Head of caudate nucleus (tissue), 42 donors: ENCODE results near the gene COLGALT1.
"Not testable (repeated sequence)": the region's sequence is repeated elsewhere in the genome, so short reads cannot be mapped to it uniquely, and the experiment has no call there.

Experiments used
- DNase-seq, 42 donors: peaks; one replicate each; pipeline versions ENCODE4 v3.0.0 to v3.0.0-alpha.2; 2020 to 2021; ENCODE audit warnings: mixed read lengths in 7 of 42
- intact Hi-C: fragments of 100-400 bp; cut with DNase I; formaldehyde crosslinking; loops from one replicate; pipeline ENCODE4 v1.15.0; 2022

The COLGALT1 gene

DNA sequence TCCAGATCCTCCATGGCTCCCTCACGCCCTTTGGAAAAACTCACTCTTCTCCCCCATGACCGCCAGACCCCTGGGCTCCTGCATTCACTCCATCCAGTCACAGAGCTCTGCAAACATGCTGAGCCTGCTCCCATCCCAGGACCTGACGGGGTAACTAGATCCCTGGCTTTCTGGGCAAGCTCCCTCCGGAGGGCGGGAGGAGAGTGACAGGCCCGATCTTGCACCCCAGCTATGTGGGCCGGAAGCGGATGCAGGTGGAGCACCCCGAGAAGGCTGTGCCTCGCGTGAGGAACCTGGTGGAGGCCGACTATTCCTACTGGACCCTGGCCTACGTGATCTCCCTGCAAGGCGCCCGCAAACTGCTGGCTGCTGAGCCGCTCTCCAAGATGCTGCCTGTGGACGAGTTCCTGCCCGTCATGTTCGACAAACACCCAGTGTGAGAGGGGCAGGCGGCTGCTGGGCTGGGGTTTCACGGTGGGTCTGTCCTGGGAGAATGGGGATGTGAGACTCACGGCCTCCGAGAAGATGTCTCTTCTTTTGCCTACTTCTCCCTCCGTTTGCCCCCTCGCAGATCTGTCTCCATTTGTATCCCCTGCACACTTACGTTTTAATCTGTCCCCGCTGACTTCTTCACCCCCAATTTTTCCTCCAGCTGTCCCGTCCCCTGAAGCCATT lies 25.2 kb downstream of the COLGALT1 start:
- intact Hi-C loops = no loop called here
- no peak for DNase-seq

DNA sequence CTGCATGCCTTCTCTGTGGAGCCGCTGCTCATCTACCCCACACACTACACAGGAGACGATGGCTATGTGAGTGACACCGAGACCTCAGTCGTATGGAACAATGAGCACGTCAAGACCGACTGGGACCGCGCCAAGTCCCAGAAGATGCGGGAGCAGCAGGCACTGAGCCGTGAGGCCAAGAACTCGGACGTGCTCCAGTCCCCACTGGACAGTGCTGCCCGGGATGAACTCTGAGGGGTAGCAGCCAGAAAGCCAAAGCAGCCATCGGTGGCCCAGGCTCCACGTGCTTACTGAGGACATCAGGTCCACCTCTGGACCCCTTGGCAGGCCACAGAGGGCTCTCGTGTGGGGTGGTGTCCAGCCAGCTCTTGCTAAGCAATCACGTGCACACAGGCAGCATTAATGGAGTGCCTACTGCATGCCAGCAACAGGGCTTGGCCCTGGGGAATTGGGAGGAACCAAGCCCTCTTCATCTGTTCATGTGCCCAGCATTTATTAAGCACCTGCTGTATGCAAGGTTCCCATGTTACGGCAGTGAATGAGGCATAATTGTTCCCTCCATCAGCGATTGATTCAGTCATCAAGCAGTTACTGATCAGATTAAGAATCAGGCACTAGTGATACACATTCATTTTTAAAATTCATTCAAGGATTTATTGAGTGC lies 25.9 kb downstream of the COLGALT1 start:
- DNase-seq = no peak
- intact Hi-C loops = no loop called here

DNA sequence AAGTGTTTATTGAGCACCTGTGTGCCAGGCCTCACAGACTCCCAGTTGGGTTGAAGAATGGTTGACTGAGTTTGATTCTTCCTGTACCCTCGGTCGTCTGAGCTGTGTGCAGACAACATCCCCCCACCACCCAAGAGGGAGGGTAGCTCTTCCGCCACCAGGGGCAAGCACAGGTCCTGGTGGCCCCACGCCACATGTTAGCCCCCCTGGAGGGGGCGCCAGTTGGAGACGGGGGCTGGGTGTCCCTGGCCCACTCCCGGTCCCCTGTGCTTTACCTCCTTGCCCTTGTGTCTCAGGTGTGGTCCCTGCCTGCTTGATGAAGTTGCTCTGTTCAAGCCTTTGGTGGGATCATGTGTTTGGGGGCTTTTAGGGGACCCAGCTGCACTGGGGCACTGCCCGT lies 27.2 kb downstream of the COLGALT1 start:
- intact Hi-C loops = no loop called here
- no peak for DNase-seq

DNA sequence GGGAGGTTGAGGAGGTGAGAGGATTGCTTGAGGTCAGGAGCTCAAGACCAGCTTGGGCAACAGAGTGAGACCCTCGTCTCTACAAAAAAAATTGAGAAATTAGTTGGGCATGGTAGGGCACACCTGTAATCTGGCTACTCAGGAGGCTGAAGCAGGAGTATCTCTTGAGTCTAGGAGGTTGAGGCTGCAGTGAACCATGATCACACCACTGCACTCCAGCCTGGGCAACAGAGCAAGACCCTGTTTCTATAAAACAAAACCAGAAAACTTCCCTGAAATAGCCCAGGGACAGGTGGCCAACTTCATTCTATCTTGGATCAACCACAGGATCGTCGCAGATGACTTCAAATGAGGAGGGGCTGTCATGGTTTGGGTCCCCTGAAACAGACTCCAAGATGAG lies 28.7 kb downstream of the COLGALT1 start:
- intact Hi-C loops = no loop called here
- DNase-seq = no peak

DNA sequence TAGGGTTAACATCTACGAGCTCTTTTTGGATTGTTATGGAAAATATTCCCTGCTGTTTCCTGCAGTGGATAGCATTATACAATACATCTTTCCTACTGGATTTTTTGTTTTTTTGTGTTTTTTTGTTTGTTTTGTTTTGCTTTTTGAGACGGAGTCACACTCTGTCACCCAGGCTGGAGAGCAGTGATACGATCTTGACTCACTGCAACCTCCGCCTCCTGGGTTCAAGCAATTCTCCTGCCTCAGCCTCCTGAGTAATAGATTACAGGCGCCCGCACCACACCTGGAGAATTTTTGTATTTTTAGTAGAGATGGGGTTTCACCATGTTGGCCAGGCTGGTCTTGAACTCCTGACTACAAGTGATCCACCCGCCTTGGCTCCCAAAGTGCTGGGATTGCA lies 29.9 kb downstream of the COLGALT1 start:
- DNase-seq, intact Hi-C loops: not testable (repeated sequence)

DNA sequence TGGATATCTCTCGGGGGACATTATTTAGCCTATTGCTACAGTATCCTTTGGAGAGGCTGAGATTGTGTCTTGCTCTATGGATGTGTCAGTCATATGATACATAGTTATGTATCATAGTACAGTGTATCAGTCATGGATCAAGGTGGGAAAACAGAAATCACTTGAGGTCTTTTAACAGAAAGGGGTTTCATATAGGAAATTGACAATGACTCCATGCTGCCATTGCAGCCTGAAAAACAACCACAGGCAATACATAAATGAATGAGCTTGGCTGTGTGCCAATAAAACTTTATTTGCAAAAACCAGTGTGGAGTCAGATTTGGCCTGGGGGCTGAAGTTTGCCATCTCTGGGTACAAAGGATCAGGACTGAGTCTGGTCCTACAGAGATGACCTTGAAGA lies 35.4 kb downstream of the COLGALT1 start:
- intact Hi-C loops = no loop called here
- no peak for DNase-seq

DNA sequence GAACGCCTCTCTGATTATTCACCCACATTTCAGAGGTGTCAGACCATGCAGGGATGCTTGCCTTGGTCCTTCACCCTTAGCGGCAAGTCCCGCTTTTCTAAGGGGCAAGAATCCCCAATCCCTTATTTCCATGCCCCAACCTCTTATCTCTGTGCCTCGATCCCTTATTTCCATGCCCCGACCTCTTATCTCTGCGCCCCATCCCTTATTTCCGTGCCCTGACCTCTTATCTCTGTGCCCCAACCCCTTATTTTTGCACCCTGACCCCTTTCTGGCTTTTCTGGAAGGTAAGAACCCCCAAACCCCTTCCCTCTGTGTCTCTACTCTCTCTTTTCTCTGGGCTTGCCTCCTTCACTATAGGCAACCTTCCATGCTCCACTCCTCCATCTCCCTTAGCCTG lies 38.8 kb downstream of the COLGALT1 start:
- intact Hi-C loops, DNase-seq: not testable (repeated sequence)

DNA sequence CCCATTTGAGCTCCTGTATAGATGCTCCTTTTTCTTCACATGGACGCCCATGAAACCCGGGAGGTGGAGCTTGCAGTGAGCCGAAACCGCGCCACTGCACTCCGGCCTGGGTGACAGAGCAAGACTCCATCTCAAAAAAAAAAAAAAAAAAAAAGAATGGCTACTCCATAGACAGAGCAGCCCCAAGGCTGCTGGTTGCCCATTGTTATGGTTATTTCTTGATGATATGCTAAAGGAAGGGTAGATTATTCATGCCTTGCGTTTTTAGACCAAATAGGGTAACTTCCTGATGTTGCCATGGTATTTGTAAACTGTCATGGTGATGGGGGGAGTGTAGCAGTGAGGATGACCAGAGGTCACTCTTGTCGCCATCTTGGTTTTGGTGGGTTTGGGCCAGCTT lies 42.6 kb downstream of the COLGALT1 start:
- DNase-seq, intact Hi-C loops: not testable (repeated sequence)

DNA sequence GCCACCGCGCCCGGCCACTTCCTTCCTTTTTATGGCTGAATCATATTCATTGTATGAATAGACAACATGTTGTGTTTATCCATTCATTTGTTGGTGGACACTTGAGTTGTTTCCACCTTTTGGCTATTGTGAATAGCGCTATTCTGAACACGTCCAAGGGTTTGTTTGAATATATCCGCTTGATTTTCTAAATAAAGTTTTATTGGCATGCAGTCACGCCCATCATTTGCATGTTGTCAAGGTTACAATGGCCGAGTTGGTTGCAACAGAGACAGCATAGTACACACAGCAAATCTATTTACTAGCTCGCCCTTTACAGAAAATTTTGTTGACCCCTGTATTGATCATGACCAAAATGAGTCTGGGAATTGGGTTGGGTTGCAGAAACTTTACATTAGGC lies 43.5 kb downstream of the COLGALT1 start:
- no peak for DNase-seq
- intact Hi-C loops = no loop called here

DNA sequence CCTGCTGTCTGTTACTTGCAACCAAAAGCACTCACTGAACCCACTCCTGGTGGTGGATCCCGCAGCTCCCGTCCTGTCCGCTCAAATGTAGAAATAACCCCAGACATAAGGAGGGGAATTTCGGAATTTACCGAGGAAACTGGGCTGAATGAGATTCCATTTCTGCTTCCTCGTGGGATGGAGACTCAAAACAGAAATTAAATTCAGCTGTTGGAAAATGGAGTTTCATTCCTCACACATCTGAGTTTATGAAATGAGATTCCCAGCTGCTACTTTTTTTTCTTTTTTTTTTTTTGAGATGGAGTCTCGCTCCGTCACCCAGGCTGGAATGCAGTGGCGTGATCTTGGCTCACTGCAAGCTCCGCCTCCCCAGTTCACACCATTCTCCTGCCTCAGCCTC lies 44.3 kb downstream of the COLGALT1 start:
- intact Hi-C loops = no loop called here
- no peak for DNase-seq

DNA sequence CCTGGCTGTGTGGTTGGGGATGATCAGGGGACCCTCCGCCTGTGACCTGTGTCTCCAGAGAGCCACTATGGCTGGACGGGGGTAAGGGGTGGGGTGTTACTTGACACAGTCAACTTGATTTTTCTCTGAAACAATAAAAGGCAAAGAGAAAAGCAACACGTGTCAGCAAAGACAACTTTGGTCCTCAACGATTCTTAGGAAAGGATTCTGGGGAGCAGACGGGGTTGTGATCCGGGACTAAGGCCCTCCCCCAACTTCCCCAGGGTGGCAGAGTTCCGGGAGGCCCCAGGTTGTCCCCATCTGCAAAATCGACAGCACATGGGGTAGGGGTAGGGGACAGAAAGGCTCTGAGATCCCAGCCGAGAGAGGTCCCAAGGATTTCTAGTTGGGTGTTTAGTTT lies 46.2 kb downstream of the COLGALT1 start:
- intact Hi-C loops = no loop called here
- DNase-seq = no peak

DNA sequence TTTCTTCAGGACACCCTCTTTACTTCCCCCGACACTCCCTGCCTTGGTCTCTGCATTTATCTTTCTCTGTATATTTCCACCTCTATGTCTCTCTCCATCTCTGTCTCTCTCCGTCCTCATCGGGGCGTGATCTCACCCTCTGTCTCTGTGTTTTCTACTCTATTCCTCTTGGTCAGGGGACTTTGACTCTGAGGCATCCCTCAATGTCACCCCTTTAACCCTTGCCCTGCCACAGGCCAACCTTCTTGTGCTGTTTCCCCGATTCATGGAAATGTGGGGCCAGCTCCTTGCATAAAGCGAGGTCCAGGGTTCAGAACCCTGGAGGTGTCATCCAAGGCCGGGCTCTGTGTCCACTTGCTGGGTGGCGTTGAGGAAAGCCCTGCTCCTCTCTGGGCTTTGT lies 46.8 kb downstream of the COLGALT1 start:
- intact Hi-C loops = no loop called here
- no peak for DNase-seq

DNA sequence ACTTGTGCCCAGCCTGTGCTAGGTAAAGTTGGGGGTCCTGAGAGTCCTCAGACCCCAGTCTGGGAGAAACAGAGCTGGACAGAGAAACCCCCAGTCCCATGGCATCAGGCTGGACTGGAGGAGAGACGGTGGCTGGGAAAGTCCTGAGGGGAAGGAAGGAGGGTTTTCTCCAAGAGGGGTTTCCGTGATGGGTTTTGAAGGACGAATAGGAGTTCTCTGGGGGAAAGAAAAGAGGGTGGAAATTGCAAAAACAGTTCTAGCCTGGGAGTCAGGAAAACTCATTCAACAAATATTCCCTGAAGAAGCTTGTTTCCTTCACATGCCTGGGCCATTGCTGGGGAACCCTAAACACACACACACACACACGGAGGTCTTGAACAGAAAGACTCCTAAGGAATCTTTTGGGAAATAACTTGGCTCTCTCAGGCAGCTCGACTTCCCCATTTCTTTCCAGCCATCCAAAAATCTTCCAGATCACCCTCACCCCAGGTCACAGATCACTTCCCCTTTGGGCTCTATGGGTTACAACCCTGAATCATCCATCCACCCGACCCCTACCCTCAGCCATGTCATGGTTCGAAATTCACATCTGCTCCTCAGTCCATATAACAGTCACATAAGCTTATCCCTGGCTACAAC lies 47.5 kb downstream of the COLGALT1 start:
- no peak for DNase-seq
- intact Hi-C loops = no loop called here

DNA sequence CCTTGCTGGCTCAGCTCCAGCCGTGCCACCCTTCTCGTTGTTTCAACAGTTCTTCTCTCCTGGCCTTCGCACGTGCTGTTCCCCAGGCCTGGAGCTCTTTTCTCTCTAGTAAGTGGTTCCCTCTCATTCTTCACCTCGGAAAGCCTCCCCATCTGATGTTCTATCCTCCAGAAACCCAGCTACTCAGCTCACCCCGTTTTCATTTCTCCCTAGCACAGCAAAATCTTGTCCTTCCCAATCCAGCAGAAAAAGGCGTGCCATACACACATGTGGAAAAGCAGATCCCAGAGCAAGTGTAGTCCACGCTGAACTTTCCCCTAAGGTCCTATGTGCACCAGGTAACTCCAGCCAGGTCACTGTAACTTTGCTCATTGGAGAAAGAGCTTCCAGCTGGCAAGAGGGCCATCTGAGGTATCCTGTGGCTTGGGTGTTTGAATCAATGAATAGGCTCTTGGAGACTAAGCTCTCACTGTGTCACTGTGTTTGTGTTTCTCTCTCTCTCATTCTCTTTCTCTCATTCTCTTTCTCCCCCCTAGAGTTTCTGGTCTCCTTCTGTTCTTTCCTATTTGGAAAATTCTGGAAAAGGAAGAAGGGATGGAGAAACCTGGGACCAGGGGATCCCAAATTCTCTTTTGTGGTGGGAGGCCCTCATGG lies 49.0 kb downstream of the COLGALT1 start:
- intact Hi-C loops = no loop called here

DNA sequence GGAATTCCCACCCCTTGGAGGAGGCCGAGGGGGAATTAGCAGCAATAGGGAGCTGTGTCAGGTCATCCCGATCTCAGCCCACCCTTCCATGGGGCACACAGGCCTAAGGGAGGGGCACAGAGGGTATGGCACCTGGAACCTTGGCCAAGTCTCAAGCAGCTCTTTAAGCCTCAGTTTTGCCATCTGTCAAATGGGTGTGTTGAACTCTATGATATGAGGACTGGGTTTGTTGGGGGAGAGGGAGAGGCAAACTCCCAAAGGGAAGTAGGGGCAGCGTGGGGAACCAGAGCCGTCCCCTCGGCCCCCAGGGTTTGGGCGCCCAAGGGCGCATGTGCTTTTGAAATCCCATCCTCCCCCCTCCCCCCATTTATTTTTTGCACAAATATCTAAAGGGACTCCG lies 49.7 kb downstream of the COLGALT1 start:
- intact Hi-C loops = no loop called here
- no peak for DNase-seq

More for the DNA sequence above, 49.0 kb downstream of the COLGALT1 start:
- no peak for DNase-seq

DNA sequence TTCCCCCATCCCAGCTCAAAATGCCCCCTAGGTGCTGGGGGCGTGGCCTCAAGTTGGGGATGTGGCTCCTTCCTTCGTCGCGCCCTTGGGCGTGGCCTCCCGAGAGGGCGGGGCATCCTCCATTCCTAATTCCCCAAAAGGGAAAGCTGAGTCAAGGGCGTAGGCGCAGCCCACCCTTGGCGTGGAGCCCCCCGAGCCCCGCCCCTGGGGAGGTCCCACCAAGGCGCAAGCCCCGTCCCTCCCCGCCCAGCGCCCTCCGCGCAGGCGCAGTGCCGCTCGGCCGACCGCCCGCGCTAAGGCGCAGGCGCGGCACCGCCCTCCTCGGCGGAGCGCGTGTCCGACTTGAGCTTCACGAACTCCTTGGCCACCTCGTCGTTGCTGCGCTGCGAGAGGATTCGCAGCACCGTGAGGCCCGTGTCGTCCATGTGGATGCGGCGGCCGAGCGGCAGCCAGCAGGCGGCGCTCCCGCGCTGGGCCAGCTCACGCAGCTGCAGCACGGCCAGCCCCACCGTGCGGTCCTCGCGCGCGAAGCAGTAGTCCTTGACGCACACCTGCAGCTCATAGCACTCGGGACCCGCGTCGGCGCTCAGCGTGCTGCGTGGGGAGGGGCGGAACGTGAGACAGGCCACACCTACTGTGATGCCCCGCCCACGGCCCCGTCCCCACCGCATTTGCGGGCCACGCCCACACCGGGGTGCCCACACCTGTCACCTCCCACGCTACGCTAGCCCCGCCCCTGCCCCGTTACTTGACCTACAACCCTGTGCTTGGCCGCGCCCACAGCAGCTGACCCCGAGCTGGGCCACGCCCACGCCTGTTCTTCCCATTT lies 50.5 kb downstream of the COLGALT1 start:
- DNase-seq = peak; percentile 16 to 73 (median 50)
- intact Hi-C loops = no loop called here

DNA sequence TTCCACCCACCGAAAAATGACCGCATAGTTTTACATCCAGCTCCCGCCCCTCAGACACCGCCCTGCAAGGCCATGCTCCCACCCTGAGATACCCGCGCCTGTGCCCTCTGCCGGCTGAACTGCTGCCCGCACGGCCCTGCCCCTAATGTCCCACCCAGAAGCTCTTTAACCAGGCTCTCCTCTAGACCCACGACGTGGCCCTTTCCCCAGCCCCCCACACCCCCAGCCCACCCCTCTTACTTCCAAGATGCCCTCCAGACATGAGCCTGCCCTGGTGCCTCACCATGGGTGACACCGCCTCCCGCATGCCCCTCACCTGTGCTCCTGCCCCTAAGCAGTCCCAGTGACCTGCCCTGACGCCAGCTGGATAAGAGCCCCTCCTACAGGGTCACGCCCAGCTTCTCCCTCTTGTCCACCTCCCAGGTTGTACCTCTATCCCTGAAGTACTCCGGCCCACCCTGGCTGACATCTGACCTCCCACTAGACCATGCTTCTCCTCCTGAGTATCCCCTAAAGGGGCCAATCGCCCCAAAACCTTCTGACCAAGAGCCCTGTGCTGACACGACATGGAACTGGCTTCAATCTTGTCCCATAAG lies 51.2 kb downstream of the COLGALT1 start:
- intact Hi-C loops = no loop called here
- DNase-seq = no peak

DNA sequence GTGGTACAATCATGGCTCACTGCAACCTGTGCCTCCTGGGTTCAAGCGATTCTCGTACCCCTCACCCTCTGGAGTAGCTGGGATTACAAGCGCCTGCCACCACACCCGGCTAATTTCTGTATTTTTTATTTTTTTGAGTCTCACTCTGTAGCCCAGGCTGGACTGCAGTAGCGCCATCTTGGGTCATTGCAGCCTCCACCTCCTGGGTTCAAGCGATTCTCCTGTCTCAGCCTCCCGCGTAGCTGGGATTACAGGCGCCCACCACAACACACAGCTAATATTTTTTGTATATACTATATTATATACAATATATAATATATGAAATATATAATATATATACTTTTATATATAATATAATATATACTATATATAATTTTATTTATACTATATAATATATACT lies 52.5 kb downstream of the COLGALT1 start:
- DNase-seq = no peak
- intact Hi-C loops = no loop called here

DNA sequence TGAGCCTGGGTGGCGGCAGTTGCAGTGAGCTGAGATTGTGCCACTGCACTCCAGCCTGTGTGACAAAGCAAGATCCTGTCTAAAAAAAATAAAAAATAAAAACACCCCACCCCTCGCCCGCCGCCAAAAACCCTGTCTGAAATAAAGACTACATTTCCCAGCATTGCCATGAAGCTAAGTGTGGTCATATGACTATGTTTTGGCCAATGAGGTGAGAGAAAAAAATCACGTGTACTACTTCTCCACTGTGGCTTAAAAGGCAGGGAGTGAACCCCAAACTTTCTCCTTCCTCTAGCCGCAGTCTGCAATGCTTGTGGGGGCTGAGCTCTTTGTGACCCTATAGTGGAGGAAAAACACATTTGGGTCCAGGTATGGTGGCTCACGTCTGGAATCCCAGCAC lies 54.9 kb downstream of the COLGALT1 start:
- intact Hi-C loops = no loop called here
- peak in 1 of 42 donors; percentile 14 for DNase-seq
